Measurements from ENCODE around the gene ACADVL.
"Not testable (repeated sequence)": the region's sequence is repeated elsewhere in the genome, so short reads cannot be mapped to it uniquely, and the experiment has no call there.

ACADVL gene

GRCh38 chr17:7219812-7220592, at the start of gene ACADVL, which contains the start of gene DLG4:
Gene ACADVL (plus strand): TSS chr17:7219938. CDS start chr17:7219985, 47 bp downstream.
Gene DLG4 (minus strand): TSS chr17:7219836.
- peak in 2 of 3 donors; percentile 55 to 65 for DNase-seq (ENCODE audit: low read depth in 3 of 3, low spot score in 1 of 3)

DNA sequence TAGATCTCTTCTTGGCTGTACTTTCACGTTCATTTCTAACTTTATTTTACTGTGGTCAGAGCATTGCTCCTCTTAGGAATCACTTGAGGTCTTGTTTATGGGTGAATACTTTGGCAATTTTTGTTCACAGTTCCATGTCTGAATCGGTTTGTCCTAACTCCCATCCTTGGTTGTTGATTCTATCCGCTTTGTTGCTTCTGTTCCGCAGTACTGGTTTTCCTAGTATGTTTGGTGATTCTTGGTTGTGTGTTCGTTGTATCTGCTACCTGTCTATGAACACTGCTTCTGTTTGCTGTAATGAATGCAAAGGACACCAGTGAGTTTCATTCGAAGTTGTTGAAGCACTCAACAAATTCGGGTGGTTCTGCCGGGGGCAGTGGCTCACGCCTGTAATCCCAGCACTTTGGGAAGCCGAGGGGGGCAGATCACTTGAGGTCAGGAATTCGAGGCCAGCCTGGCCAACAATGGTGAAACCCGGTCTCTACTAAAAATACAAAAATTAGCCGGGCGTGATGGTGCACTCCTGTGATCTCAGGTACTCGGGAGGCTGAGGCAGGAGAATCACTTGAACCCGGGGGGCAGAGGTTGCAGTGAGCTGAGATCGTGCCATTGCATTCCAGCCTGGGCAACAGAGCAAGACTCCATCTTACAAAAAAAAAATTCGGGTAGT, 47.1 kb upstream of the ACADVL start:
- not testable (repeated sequence) for DNase-seq (ENCODE audit: low read depth in 3 of 3, low spot score in 1 of 3)

DNA sequence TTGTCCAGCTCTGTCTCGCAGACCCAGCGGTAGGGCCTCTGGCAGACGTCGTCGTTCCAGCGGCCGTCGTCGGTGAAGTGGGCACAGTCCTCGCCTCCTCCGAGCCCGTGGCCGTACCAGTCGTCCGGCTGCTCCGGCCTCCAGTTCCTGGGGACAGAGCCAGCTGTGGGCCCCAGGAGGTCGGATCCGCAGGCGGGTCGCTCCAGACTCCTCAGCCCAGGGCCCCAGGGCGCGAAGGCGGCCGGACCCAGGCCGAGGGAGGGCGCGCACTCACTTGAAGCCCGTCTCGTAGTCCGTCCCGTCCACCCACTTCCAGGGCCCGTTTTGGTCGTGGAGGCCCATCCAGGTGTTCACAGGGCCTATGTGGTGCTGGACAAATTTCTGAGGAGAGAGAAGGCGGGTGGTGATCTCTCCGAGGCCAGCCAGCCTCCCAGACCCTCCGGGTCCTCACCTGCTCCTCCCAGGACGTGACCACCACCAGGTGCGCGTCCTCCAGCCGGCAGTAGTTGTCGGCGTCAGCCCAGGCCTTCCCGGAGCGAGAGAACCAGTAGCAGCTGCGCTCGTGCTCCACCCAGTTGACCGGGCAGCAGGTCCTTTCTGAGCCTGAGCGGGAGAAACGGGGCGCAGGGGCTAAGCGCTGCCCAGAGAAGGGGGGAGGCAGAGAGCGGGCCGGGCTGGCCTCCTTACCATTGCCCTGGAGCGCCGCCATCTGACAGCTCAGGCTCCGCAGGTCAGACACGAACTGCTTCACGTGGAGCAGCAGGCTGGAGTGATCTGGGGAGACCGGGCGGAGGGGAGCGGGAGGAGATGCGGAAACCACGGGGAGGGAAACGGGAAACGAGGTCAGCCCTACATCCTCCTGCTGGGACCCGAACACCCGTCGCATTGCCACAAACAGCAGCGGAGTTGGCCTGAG, 45.8 kb upstream of the ACADVL start:
- peak in 2 of 3 donors; percentile 3 to 25 for DNase-seq (ENCODE audit: low read depth in 3 of 3, low spot score in 1 of 3)

GRCh38 chr17:7174603-7175326, 45.0 kb upstream of the ACADVL start:
- no peak for DNase-seq (ENCODE audit: low read depth in 3 of 3, low spot score in 1 of 3)

- no peak for DNase-seq (ENCODE audit: low read depth in 3 of 3, low spot score in 1 of 3)
Observed at GRCh38 chr17:7175330-7175733, 44.4 kb upstream of the ACADVL start.

GRCh38 chr17:7176107-7176840, 43.5 kb upstream of the ACADVL start:
- DNase-seq (ENCODE audit: low read depth in 3 of 3, low spot score in 1 of 3), result no peak

DNA sequence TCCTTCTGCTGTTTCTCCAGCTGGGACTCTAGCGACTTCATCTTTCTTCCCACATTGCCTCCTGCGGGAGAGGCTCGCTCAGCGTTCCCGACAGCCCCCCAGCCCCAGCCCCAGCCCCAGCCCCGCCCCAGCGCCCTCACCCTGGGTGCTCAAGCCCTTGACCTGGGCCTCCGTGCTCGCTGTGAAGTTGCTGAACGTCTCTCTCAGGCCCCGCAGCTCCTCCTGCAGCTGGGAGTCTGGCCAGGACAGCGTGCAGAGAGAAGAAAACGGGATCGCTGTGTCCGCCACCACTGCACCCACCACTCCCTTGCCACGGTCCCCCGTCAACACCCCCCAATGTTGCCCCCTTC, 42.9 kb upstream of the ACADVL start:
- DNase-seq (ENCODE audit: low read depth in 3 of 3, low spot score in 1 of 3), result no peak

DNA sequence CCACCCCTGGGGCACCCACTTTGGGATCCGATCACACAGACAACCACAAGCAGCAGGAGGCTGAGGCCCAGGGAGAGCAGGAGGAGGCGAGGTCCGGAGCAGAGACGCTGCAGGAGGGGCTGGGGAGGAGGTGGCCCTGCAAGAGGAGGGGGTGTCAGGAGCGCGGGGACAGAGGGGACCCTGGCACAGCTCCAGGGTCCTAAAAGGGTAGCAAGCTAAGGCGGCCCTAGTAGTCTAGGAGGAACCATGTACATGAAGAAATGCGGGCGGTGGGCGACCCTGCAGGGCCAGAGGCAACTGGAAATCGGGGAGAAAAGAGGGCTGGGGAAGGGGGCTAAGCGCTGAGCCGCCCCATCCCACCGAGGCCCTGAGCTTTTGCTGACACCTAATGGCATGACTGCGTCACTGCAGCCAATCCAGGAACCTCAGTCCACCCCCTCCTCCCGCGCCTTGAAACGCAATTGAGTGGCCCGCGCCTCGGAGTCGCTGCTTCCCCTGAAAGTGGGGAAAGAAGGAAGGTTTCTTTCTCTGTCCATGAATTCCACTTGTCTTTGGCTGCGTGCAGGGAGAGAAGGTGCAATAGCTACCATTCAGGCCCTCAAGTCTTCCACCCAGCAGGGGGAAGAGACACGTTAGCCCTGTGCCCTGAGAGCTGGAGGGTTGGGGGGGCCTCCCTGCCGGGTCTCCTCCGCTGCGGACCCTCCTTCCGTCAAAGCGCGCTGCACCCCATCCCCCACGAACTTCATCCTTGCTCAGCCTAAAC, 42.4 kb upstream of the ACADVL start:
- DNase-seq (ENCODE audit: low read depth in 3 of 3, low spot score in 1 of 3), result peak; percentile 6 to 44 (median 40)

DNA sequence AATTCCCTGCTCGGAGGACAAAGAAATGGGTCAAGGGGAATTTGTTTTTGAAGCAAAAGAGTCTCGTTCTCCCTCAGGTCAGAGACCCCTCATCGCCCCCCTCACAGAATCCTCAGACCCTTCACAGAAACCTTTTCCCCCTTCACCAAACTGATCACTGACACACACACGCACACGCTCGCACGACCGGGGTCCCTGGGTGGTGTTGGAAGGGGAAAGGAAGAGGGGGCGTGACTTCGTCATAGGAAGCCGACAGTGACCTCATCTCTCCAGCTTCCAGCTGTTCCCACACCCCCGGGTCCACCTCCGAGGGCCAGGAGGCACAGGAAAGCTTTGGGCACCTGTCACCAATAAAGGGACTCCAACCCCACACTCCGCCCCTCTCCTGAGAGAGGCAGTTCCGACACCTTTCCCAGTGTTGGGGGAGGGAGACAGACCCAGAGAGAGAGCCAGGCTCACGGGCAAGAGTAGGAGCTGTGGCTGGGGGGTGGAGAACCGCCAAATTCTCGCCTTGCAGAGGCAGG, 41.7 kb upstream of the ACADVL start:
- DNase-seq (ENCODE audit: low read depth in 3 of 3, low spot score in 1 of 3), result no peak

GRCh38 chr17:7178973-7179316, 40.8 kb upstream of the ACADVL start:
- DNase-seq (ENCODE audit: low read depth in 3 of 3, low spot score in 1 of 3), result no peak

GRCh38 chr17:7179317-7180254, 40.2 kb upstream of the ACADVL start, which contains the start of gene ASGR1:
Gene ASGR1 (minus strand): TSS chr17:7179370. CDS start chr17:7178563, 807 bp downstream.
- DNase-seq (ENCODE audit: low read depth in 3 of 3, low spot score in 1 of 3), result no peak

GRCh38 chr17:7182101-7182500, 37.6 kb upstream of the ACADVL start:
- DNase-seq (ENCODE audit: low read depth in 3 of 3, low spot score in 1 of 3), result not testable (repeated sequence)

DNA sequence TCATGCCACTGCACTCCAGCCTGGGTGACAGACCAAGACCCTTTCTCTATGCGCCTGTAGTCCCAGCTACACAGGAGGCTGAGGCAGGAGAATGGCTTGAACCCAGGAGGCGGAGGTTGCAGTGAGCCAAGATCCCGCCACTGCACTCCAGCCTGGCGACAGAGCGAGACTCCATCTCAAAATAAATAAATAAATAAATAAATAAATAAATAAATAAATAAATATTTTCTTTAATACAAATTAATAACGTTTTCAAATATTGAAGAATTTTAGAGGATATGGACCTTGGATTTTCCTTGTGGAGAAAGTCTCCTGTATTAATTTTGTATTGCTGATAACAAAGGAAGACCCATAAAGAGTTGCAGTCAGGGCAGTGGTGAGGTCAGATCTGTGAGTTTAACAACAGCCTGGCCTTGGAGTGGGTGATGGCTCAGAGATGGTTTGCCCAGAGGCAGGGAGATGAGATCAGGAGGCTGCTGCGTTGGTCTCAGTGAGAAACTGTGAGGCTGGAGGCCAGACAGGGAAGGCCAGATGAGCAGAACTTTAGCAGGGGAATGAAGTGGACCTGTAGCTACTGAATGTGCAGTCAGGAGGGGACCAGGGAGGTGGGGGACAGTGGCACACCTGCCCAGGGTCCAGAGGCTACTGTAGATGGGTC, 36.2 kb upstream of the ACADVL start:
- no peak for DNase-seq (ENCODE audit: low read depth in 3 of 3, low spot score in 1 of 3)

GRCh38 chr17:7184091-7184488, 35.6 kb upstream of the ACADVL start:
- no peak for DNase-seq (ENCODE audit: low read depth in 3 of 3, low spot score in 1 of 3)

DNA sequence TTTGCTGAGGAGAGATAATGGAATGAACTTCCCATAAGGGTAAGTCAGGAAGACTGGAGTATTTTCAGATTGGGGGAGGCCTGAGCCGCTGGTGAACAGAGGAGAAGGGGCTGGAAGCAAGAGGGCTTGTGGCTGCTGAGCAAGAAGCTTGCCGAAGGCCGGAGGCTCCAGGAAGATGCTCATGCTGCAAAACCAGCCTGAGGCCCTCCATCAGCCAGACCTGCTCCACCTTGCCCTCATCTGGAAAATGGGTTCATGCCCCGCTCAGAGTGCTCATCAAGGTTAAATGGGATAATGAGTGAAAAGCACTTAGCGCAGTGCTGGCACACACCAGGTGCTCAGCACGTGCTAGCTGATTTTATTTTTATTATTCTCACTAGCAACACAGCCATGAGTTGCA, 35.1 kb upstream of the ACADVL start:
- no peak for DNase-seq (ENCODE audit: low read depth in 3 of 3, low spot score in 1 of 3)

- DNase-seq (ENCODE audit: low read depth in 3 of 3, low spot score in 1 of 3), result no peak
Observed at GRCh38 chr17:7186241-7186640, 33.5 kb upstream of the ACADVL start.

- DNase-seq (ENCODE audit: low read depth in 3 of 3, low spot score in 1 of 3), result no peak
Observed at GRCh38 chr17:7190276-7190917, 29.3 kb upstream of the ACADVL start.

Measured in stimulated activated CD4-positive, alpha-beta T cell treated with anti-CD3 and anti-CD28 coated beads, TNF-alpha, amount 100 ng/mL, for 1 hour (primary cell).